GM19372 (cell line): ENCODE measurements around the gene STMP1.
"Not testable (repeated sequence)": the region's sequence is repeated elsewhere in the genome, so short reads cannot be mapped to it uniquely, and the experiment has no call there.

Experiments used
- ATAC-seq: cut with Tn5 transposase; IDR thresholded peaks from one replicate; pipeline ENCODE4 v1.9.1; 2021; ENCODE audit warnings: mild to moderate bottlenecking, low read depth, moderate library complexity; ENCODE audit not compliant: unreplicated experiment

The STMP1 gene

DNA sequence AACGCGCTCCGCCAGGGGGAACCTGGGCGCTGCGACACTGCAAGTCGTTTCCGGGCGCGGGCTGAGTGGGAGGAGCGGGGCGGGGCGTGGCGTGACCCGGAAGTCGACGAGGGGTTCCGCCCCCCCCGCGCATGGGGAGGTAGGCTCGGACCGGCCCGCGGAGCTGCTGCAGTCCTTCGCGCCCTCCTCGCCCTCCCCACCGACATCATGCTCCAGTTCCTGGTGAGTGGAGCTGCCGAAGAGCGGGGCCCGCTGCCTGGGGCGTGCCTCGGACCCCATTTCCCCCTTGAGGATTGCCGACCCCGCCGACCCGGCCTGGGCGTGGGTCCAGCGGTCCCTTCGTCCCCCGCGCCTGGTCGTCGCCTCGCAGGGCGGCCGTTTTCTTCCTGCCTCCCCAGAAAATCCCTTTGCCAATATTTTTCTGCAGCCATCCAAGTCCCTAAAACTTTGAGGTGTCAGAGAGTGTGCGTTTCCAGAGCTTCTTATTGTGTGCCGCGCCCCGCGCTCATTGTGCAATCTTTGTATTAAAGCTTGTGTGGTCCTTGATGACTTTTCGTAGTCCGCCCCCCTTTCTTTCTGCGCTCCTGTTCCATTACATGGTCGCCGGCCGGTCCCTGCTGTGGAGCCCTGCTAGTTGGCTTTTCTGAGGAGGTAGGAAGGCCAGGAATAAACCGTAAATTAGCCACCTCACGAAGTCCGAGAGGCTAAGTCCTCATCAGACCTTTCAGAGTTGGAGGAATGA lies at the start of gene STMP1:
Gene STMP1 (plus strand): TSS at position 142 of the 742 bp plus-strand sequence.
- peak; percentile 91 for ATAC-seq

DNA sequence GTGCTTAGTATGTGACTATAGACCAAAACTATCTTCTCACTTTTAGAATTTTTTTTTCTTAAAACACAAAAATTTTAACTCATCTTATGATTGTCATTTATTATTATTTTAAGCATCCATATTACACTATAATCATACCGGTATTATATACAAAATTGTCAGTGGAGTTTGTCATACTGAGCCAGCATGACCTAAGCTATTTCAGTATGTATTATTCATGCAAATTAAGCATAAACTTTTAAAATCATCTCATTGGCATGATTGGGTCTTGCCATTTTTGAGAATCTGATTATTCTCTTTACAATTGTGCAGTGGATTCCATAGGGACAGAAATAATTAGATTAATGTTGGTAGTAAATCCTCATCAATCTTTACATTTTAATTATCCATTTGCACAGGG lies 46.2 kb upstream of the STMP1 start:
- ATAC-seq, result no peak

DNA sequence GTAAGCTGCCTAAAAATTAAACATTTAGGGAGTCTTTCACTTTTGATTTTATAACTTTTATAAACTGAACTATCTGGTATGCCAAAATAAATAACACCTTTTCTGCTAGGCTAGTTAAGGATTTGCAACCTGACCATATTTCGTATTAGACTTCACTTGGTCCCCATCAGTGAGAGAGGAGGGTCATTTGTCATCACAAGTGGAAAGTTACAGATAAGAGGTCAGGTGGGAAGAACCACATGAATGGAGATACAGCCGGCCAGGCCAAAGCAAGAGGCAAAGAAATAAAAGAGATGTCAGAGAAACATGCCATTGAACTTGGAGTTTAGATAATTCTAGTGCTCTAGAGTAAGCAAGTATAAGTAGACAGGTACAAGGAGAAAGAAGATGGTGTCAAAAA lies 44.5 kb upstream of the STMP1 start:
- no peak for ATAC-seq

DNA sequence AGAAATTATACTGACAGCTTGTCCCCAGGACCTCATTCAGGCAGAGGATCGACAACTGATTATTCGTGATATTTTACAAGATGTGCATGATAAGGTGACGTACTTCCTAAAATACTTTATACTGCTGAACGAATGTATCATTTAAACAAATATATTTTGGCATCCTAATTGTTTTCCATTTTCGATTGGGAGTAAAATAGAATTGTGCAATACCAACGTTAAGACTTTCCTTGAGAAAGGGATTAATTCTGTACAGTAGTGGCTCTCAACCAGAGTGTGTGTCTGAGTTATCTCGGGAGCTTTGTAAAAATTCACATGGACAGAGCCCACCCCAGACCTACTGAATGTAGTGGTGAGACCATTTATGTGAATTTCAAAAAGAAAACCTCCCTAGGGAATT lies 43.8 kb upstream of the STMP1 start:
- ATAC-seq, result no peak

DNA sequence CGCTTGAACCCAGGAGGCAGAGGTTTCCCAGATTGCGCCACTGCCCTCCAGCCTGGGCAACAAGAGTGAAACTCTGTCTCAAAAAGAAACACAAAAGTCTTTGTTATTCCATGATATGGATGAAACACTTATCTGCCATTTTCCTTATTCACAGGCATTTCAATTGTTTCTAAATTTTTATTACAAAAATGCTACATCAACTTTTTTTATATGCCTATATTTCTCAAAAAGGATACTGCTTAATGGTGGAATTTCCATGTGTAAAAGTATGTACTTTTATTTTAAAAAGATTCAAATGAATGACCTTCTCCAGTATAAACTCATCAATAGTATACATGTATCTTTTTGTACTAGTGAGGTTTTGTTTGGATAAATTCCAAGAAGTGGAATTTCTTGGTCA lies 41.9 kb upstream of the STMP1 start:
- no peak for ATAC-seq

DNA sequence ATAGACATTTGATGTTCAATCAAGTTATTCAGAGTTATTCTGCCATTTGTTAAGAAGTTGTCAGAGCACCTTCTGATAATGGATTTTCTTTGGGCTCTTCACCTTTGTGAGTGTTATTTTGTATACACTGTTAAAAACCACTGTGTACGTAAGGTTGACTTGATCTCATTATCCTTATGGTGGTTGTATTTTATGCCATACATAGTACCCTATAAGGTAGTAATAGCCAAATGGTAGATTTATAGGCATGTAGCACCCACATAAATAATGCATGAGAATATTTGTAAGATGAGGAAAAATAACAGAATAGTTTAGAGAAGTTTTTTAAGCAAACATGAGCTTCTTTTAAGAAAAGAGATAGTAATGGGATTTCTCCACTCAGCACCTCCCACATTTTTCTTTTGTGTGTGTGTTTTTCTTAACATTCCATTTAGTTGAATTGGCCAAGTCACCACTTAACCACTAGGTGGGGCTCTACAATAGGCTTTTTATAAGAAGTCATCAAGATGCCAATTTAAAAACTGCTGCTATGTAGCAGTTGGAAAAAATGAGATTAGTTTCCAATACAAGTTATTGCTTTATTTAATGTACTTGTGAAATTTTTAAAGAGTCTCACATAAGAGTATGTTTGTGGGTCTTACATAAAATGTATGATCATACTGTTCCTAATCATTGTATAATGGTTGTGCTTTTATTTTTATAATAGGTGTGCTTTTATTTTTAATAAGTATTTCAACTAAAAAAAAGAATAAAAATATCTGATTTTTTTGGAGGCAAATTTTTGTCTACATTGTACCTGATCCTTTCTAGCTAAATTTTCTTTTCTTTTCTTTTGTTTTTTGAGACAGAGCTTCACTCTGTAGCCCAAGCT lies 41.1 kb upstream of the STMP1 start:
- ATAC-seq, result no peak

DNA sequence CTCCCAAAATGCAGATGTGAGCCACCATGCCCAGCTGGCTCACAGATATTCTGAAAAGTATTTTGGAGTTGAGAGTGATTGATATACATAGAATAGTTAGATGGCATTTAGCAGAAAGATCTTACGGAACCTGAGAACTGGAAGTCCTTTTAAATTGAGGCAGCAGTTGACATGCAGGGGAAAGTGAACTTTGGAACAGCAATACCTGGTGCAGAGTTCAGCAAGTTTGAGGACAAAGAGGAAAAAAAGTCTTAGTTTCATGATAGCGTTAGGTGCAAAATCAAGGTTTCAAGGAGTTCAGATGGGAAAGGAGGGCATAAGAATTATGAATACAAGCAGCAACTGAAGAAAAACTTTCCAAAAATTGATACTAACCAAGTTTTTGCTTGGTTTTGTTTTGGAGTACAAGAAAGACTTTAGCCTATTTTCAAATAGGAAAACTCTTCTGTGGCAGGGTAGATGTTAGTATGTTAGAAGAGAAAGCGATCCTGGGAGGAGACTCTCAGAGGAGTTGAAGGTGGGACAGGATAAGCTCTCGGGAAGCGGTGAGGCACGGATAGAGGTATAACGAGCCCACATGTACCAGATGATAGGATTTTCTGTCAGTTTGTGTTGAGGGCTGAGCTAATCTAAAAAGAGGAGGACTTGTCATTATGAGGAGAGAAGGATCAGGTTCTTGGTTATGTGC lies 28.0 kb upstream of the STMP1 start:
- ATAC-seq, result no peak

DNA sequence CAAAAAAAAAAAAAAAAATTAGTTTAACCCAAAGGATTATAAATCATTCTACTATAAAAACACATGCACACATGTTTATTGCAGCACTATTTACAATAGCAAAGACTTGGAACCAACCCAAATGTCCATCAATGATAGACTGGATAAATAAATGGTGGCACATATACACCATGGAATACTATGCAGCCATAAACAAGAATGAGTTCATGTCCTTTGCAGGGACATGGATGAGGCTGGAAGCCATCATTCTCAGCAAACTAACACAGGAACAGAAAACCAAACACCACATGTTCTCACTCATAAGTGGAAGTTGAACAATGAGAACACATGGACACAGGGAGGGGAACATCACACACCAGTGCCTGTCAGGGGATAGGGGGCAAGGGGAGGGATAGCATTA lies 22.6 kb upstream of the STMP1 start:
- ATAC-seq, result not testable (repeated sequence)

DNA sequence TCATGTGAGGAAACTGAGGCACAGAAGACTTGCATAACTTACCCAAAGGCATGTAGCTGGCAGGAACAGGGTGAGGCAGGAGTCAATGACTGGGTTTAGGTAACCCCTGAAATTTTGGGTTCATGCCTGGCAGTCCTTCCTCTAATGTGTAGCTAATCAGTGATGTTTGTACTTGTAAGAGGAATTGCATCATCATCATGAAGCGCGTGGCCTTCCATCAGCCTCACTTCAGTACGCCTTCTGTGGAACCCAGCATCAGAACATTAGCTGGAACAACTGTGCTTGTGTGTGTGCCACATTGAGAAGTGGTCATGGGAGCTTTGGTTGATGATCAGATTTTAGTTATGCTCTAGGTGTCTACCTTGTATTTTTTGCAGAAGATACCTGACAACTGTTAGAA lies 18.2 kb upstream of the STMP1 start:
- ATAC-seq, result no peak

DNA sequence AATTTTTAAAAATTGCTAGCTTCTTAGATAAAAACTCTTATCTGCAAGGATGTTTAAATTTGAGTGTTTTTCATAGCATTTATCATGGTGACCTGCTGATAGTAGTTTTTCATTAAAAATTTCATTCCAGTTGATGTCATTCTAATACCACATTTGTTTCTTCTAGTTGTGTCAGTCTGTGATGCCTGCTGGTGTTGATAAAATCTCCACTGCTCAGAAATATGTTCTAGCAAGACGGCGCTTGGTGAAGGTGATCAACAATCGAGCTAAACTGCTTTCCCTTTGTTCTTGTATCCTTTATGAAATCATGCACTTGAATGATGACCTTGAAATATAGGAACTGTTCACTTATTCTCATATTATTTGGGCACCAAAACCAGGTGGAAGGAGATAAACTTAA lies 17.6 kb upstream of the STMP1 start:
- no peak for ATAC-seq

DNA sequence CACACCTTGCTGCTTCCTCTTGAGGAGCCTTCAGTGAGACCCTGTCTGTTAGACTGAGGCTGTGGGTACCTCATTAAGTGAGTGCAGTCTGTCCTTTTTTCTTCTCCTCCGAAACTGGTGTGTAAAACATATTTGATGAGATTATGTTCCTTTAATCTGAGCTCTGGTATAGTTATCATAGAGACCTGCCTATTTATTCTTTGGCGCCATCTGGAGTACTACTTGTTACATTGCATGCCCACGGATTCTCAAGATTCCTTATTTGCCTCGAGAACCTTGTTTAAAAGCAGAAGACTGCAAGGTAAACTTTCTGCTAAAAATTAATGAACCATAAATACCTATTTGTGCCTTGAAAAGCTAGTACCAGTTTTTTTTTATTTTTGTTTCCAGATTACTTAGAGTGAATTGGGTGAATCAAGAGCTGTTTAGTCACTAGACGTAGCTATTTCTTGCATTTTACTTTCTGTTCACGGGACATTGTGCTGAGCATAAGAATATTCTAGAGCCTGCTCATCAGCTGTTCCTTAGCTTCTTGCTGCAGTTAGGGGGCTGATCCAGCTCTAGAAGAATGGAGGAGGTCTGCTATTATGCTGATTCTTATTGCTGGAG lies 16.9 kb upstream of the STMP1 start:
- no peak for ATAC-seq

DNA sequence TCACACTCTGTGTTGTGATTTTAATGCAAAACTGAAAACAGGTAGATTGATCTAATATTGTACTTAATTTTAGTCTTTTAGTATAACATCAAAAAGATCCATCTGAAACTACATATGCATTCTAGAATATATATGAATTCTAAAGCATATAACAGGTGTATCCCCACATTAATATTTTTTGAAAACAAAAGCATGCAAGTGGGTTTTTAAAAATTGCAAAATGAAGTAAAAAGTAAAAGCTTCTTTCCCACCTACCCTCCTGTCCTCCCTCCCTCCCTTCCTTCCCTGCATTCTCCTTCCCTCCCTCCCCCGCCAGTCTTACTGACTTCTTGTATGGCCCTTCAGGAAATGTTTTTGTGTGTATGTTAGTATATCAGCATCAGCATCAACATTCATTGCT lies 14.6 kb upstream of the STMP1 start:
- no peak for ATAC-seq

DNA sequence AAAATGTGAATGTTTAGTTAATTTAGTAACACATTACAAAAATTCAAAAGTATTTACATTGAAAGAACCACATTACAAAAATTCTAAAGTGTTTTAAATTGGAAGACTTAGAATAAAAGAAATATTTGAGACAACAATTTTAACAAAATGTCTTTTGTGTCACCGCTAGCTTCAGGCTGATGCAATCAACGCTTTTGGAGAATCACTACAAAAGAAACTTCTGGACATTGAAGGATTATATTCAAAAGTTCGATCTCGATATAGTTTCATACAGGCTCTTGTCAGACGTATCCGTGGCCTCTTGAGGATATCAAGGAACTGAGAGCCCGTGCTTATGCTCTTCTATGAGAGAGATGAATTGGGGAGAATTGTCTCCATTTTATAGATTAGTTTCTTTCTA lies 14.1 kb upstream of the STMP1 start:
- no peak for ATAC-seq

DNA sequence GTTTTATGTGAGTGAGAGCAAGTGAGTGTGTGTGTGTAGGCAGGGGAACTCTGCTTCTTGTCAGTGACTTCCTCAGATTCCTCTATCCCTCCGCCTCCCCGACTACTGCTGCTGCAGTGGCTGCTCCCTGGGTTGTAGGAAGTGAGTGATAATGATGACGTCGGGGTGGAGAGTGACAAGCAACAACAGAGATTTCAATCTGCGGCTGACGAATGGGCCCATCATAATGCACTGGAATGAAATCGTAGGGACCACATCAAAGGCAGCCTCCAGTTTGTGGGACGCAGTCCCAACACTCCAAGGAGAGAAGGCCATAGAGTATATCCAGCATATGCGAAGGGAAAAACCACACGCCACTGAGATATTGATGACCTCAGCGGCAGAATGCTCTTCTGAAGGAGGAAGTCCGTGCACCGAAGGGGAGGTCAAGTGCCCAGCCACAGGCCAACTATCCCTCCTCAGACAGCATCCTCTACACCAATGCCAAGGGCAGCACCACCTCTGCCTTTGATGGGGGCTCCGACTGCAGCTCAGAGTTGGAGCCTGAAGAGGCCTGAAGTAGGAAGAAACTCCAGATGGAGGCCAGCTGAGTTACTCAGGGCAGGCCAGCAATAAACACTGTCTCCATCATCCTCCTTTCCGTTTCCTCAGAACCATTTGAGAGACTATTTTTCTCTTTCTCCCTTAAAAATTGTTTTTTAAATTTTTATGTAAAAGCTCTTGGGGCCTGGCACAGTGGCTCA lies 11.3 kb upstream of the STMP1 start:
- no peak for ATAC-seq

DNA sequence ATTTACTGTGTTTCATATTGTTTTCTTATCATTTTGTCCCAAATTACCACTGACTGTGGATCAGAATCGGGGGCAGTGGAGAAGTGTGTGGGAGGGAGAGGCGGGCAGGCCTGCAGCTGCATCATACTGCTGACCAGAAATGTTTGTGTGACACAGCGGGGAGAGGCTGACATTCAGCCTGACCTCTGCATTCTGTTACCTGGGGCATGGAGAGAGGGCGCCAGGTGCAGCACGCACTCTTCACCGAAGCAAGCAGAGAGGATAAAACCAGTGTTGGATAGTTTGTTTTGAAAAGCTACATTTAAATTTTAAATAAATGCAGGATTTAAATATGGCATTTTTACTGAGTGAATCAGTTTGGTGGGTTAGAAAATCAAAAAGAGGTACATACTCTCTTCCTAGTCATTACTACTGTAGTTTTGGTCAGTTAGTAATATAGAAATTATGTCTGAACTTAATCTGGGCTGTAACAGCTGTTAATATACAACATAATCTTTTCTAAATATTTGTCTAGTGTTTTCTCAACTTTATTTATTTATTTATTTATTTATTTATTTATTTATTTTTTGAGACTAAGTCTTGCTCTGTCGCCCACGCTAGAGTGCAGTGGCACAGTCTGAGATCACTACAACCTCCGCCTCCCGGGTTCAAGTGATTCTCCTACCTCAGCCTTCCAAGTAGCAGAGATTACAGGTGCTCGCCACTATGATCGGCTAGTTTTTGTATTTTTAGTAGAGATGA lies 8.8 kb upstream of the STMP1 start:
- no peak for ATAC-seq

DNA sequence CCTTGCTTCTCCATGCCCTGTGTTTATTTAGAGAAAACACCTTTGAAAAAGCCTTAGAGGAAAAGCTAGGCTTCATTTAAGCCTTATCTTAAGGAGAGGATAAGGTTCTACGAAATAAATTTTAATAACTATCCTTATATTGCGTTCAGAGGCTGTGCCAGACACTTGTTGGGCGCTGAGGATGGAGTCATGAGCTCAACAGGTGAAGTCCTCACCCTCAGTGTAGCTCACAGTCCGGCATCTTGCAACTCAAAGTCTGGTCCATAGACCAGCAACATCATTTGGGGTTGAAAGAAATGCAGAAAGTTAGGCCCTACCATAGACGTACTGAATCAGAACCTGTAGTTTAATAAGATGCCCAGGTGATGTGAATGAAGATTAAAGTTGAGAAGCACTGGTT lies 3.8 kb upstream of the STMP1 start:
- ATAC-seq, result no peak

DNA sequence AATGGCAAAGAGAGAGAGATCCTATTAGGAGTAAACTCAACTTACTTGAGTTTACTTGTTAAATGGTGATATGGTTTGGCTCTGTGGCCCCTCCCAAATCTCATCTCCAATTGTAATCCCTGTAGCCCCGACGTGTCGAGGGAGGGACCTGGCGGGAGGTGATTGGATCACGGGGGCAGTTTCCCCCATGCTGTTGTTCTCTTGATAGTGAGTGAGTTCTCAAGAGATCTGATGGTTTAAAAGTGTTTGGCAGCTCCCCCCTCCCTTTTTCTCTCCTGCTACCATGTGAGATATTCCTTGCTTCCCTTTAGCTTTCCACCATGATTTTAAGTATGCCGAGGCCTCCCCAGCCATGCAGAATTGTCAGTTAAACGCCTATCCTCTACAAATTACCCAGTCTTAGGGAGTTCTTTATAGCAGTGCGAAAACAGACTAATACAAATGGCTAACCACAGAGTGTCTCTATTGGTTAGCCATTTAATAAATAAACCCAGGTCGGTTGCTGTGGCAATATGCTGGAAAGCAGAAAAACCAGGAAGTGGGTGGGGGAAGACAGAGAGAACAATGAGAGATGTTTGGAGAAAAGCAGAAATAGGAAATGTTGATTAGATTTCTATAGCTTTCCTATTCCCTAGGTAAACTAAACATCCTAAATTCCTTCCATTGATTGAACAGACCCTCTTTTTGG lies 3.0 kb upstream of the STMP1 start:
- ATAC-seq, result no peak

DNA sequence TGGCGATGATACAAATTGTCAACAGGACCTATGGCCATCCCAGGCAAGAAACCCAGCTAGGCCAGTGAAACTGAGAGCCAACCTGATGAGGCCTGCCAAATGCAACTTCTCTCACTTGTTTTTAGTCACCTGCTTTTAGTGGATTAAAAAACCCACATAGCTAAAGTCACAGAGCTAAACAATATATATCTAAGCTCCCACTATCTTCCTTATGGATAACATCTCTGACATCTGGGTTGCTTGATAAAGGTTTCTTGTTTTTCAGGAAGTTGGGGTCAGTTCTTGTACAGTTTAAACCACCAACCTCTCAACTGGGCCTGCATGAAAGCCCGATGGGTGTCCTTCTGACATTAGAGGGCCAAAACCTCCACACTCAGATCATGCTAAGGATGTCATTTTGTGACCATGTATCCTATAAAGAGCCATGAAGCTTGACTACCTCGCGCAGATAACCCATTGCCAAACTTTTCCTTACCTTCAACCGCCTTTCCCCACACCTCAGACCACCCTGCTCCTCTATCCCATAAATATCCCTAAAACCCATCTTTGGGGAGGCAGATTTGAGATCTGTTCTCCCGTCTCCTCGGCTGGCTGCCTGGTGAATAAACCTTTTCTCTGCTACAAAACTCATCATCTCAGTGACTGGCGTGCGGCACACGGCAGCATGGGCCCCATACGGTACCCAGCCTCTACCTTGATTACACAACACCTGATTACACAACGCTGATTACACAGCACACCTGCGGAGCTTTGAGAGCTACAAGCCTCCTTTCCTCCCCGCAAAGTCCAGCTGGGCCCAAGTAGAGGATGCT lies 797 bp upstream of the STMP1 start:
- ATAC-seq, result peak; percentile 2

DNA sequence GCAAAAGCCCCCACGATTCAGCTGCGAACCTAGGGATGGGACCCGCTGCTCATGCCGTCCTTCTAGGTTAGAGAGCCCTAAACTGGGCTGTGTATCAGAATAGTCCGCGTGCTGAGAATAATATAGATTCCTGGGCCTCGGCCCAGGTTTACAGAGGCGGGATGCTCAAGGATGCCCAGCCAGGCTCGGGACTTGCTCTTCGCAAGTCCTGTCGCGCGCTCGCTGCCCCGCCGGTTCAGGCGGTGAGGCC lies 266 bp upstream of the STMP1 start:
- ATAC-seq, result no peak
